ENCODE data around the gene FZD1. TPM values are rescaled to one million over a fixed set of nuclear protein-coding genes. Genes with fewer than 3 reads are reported as not detected.

Gene FZD1
- total and polyA plus RNA-seq, 2 donors (not counting 1 experiment from before 2014, with no cell fraction given): 7.6 to 12.6 TPM

- H3K27me3 ChIP-seq (ENCODE audit: control insufficient read depth, insufficient read depth, low read length): no peaks in the 10 kb centered on the region
- DNase-seq (ENCODE audit: low read depth in 2 of 2): no peak
- no peaks in the 10 kb centered on the region for H3K36me3 ChIP-seq (ENCODE audit: control insufficient read depth, insufficient read depth, low read length)
- H2AFZ ChIP-seq (ENCODE audit: low read length): no peak overlapping the region
- H3K4me2 ChIP-seq (ENCODE audit: extremely low read depth, insufficient read depth, low read length): no peak overlapping the region
- H3K4me3 ChIP-seq (replicated peaks in 1 of 4; ENCODE audit: control extremely low read depth in 1 of 4, insufficient read depth in 1 of 4, low read depth in 3 of 4, low read length in 4 of 4): no peak overlapping the region
- H3K27ac ChIP-seq (ENCODE audit: insufficient read depth, low read length): no peak overlapping the region
- no peaks in the 10 kb centered on the region for H4K20me1 ChIP-seq (ENCODE audit: control insufficient read depth, extremely low read depth, insufficient read depth, low read length)
- no peak for TF ChIP-seq CTCF (conservative IDR thresholded peaks at IDR 0.05 in 1 of 2, IDR thresholded peaks at IDR 0.05 in 1 of 2; ENCODE audit: low read depth in 1 of 2, low read length in 2 of 2)
- TF ChIP-seq EZH2 (IDR thresholded peaks at IDR 0.05; ENCODE audit: low read length, missing control alignments): no peak
- H3K9ac ChIP-seq (ENCODE audit: insufficient read depth, low read length): no peak overlapping the region
- H3K4me1 ChIP-seq (ENCODE audit: control insufficient read depth, extremely low read depth, insufficient read depth, low read length): no peaks in the 10 kb centered on the region
- H3K79me2 ChIP-seq (ENCODE audit: control insufficient read depth, insufficient read depth, low read length): no peaks in the 10 kb centered on the region
- H3K9me3 ChIP-seq (ENCODE audit: control insufficient read depth, insufficient read depth, low read depth, low read length): no peaks in the 10 kb centered on the region
Observed at GRCh38 chr7:91314591-91315323, 50.5 kb downstream of the FZD1 start.

- Histone ChIP-seq H4K20me1 (ENCODE audit: control insufficient read depth, extremely low read depth, insufficient read depth, low read length) (no peaks in the 10 kb centered on the region), H3K9ac (ENCODE audit: insufficient read depth, low read length) (no peak overlapping the region), H3K9me3 (ENCODE audit: control insufficient read depth, insufficient read depth, low read depth, low read length) (no peaks in the 10 kb centered on the region), H3K27me3 (ENCODE audit: control insufficient read depth, insufficient read depth, low read length) (no peaks in the 10 kb centered on the region), H3K4me2 (ENCODE audit: extremely low read depth, insufficient read depth, low read length) (no peak overlapping the region), H3K36me3 (ENCODE audit: control insufficient read depth, insufficient read depth, low read length) (no peaks in the 10 kb centered on the region), H3K4me1 (ENCODE audit: control insufficient read depth, extremely low read depth, insufficient read depth, low read length) (no peaks in the 10 kb centered on the region), H2AFZ (ENCODE audit: low read length) (no peak overlapping the region), H3K4me3 (replicated peaks in 1 of 4; ENCODE audit: control extremely low read depth in 1 of 4, insufficient read depth in 1 of 4, low read depth in 3 of 4, low read length in 4 of 4) (no peak overlapping the region), H3K27ac (ENCODE audit: insufficient read depth, low read length) (no peak overlapping the region), H3K79me2 (ENCODE audit: control insufficient read depth, insufficient read depth, low read length) (no peaks in the 10 kb centered on the region)
- DNase-seq (ENCODE audit: low read depth in 2 of 2): no peak
- TF ChIP-seq CTCF (conservative IDR thresholded peaks at IDR 0.05 in 1 of 2, IDR thresholded peaks at IDR 0.05 in 1 of 2; ENCODE audit: low read depth in 1 of 2, low read length in 2 of 2) (no peak), EZH2 (IDR thresholded peaks at IDR 0.05; ENCODE audit: low read length, missing control alignments) (no peak)
Observed at GRCh38 chr7:91316426-91316825, 52.2 kb downstream of the FZD1 start.

GRCh38 chr7:91319351-91319750, 55.1 kb downstream of the FZD1 start:
- Histone ChIP-seq H3K4me1 (ENCODE audit: control insufficient read depth, extremely low read depth, insufficient read depth, low read length) (no peaks in the 10 kb centered on the region), H3K79me2 (ENCODE audit: control insufficient read depth, insufficient read depth, low read length) (no peaks in the 10 kb centered on the region), H3K27ac (ENCODE audit: insufficient read depth, low read length) (no peak overlapping the region), H2AFZ (ENCODE audit: low read length) (no peak overlapping the region), H3K36me3 (ENCODE audit: control insufficient read depth, insufficient read depth, low read length) (no peaks in the 10 kb centered on the region), H3K9ac (ENCODE audit: insufficient read depth, low read length) (no peak overlapping the region), H3K9me3 (ENCODE audit: control insufficient read depth, insufficient read depth, low read depth, low read length) (no peaks in the 10 kb centered on the region), H3K4me3 (replicated peaks in 1 of 4; ENCODE audit: control extremely low read depth in 1 of 4, insufficient read depth in 1 of 4, low read depth in 3 of 4, low read length in 4 of 4) (no peak overlapping the region), H3K27me3 (ENCODE audit: control insufficient read depth, insufficient read depth, low read length) (no peaks in the 10 kb centered on the region), H4K20me1 (ENCODE audit: control insufficient read depth, extremely low read depth, insufficient read depth, low read length) (no peaks in the 10 kb centered on the region), H3K4me2 (ENCODE audit: extremely low read depth, insufficient read depth, low read length) (no peak overlapping the region)
- DNase-seq (ENCODE audit: low read depth in 2 of 2): peak in 1 of 2 donors; percentile 21
- TF ChIP-seq EZH2 (IDR thresholded peaks at IDR 0.05; ENCODE audit: low read length, missing control alignments) (no peak), CTCF (conservative IDR thresholded peaks at IDR 0.05 in 1 of 2, IDR thresholded peaks at IDR 0.05 in 1 of 2; ENCODE audit: low read depth in 1 of 2, low read length in 2 of 2) (no peak)

Measured in fibroblast of lung (primary cell).